Activated effector memory CD4-positive, alpha-beta T cell treated with anti-CD3 and anti-CD28 coated beads, Interleukin-2, amount 50 U/mL, for 16 hours (primary cell): ENCODE results near the gene HJURP.
"Not testable (repeated sequence)": the region's sequence is repeated elsewhere in the genome, so short reads cannot be mapped to it uniquely, and the experiment has no call there.

ENCODE experiments used
- DNase-seq: peaks from one replicate; pipeline ENCODE4 v3.0.0-alpha.2; 2020

Gene HJURP

GRCh38 chr2:233854241-233854981 lies at the start of gene HJURP:
TSS of gene HJURP (minus strand) at chr2:233854535. CDS start at chr2:233854500, 35 bp downstream.
- peak; percentile 97 for DNase-seq

- DNase-seq: no peak
These were observed 47.5 kb upstream of the HJURP start for GRCh38 chr2:233901884-233902283.

GRCh38 chr2:233901367-233901766 lies 47.0 kb upstream of the HJURP start:
- no peak for DNase-seq

GRCh38 chr2:233896253-233896652 lies 41.9 kb upstream of the HJURP start:
- not testable (repeated sequence) for DNase-seq

- no peak for DNase-seq
These were observed 38.5 kb upstream of the HJURP start for GRCh38 chr2:233892793-233893192.

- no peak for DNase-seq
These were observed 28.0 kb upstream of the HJURP start for GRCh38 chr2:233882353-233882752.

GRCh38 chr2:233872125-233872524 lies 17.8 kb upstream of the HJURP start:
- DNase-seq: not testable (repeated sequence)

GRCh38 chr2:233871432-233871831 lies 17.1 kb upstream of the HJURP start:
- no peak for DNase-seq

- DNase-seq: peak; percentile 86
These were observed 13.7 kb upstream of the HJURP start, which contains the start of gene MSL3B for GRCh38 chr2:233867993-233868532. TSS of gene MSL3B (minus strand) at chr2:233868386.

- no peak for DNase-seq
These were observed 12.1 kb upstream of the HJURP start for GRCh38 chr2:233866479-233866878.

GRCh38 chr2:233865838-233866237 lies 11.5 kb upstream of the HJURP start:
- no peak for DNase-seq

GRCh38 chr2:233862261-233862768 lies 8.0 kb upstream of the HJURP start:
- DNase-seq: no peak

GRCh38 chr2:233858331-233858730 lies 4.0 kb upstream of the HJURP start:
- DNase-seq: no peak

- peak; percentile 87 for DNase-seq
These were observed 3.3 kb upstream of the HJURP start for GRCh38 chr2:233857511-233858141.

GRCh38 chr2:233856184-233856583 lies 1.8 kb upstream of the HJURP start:
- no peak for DNase-seq

- no peak for DNase-seq
These were observed 1.0 kb upstream of the HJURP start for GRCh38 chr2:233855345-233855744.

GRCh38 chr2:233853883-233854240 lies 473 bp downstream of the HJURP start:
- no peak for DNase-seq

GRCh38 chr2:233853353-233853752 lies 982 bp downstream of the HJURP start:
- no peak for DNase-seq

- no peak for DNase-seq
These were observed 2.3 kb downstream of the HJURP start for GRCh38 chr2:233852056-233852455.

- no peak for DNase-seq
These were observed 3.2 kb downstream of the HJURP start for GRCh38 chr2:233851169-233851568.

GRCh38 chr2:233850745-233851144 lies 3.6 kb downstream of the HJURP start:
- no peak for DNase-seq

- no peak for DNase-seq
These were observed 4.6 kb downstream of the HJURP start for GRCh38 chr2:233849607-233850271.

- no peak for DNase-seq
These were observed 6.1 kb downstream of the HJURP start for GRCh38 chr2:233848276-233848675.
